Measurements from ENCODE around the gene PLEKHH2. TPM values are rescaled to one million over a fixed set of nuclear protein-coding genes. Genes with fewer than 3 reads are reported as not detected.

The PLEKHH2 gene
- total and polyA plus RNA-seq, 2 experiments from 2014 or later: 5.4 to 6.7 TPM

DNA sequence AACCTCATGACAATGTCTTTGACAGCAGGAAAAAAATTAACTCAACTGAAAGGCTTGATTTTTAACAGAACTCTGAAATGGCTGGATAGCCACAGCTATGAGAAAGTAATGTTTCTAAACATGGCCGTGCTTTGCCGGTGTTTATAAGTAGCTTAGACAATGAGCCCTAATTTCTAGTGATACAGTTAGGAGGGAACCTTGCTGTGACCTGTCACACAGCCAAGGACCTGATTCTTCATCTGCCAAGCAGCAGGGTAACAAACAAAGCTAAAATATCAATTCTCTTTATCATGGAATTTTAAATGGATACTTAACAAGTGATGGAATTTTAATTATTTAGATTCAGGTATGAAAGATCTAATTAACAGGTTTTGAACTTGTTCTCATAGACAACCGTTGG lies 112.5 kb downstream of the PLEKHH2 start:
- Histone ChIP-seq H3K27me3 (ENCODE audit: insufficient read depth) (no peaks in the 10 kb centered on the region), H3K4me3 (no peak overlapping the region), H3F3A (replicated peaks; ENCODE audit: low read depth) (no peaks in the 10 kb centered on the region), H3K36me3 (ENCODE audit: insufficient read depth) (no peaks in the 10 kb centered on the region), H3K79me2 (replicated peaks; ENCODE audit: insufficient read depth) (no peaks in the 10 kb centered on the region), H3K4me2 (no peak overlapping the region), H3K9me2 (ENCODE audit: insufficient read depth) (0 out of 2 replicates have a peak, but pooled peaks cover 4% of the 10 kb centered on the region), H4K20me1 (replicated peaks; ENCODE audit: insufficient read depth) (no peaks in the 10 kb centered on the region), H2AFZ (no peak overlapping the region), H3K4me1 (ENCODE audit: insufficient read depth) (no peaks in the 10 kb centered on the region), H3K27ac (ENCODE audit: low read depth) (no peak overlapping the region)
- no peak overlapping the region for H3K4me3 Mint-ChIP-seq
- no peaks in the 10 kb centered on the region for H3K9me3 Mint-ChIP-seq
- H3K36me3 Mint-ChIP-seq (ENCODE audit: low read depth): no peaks in the 10 kb centered on the region; the same call in 2 of the 3 replicates
- ATAC-seq (no peak), DNase-seq (ENCODE audit: low spot score) (no peak)
- peaks cover 2% of the 10 kb centered on the region for H3K27me3 Mint-ChIP-seq (ENCODE audit: insufficient read depth, low read depth, poor library complexity)
- TF ChIP-seq, protein P1, sequence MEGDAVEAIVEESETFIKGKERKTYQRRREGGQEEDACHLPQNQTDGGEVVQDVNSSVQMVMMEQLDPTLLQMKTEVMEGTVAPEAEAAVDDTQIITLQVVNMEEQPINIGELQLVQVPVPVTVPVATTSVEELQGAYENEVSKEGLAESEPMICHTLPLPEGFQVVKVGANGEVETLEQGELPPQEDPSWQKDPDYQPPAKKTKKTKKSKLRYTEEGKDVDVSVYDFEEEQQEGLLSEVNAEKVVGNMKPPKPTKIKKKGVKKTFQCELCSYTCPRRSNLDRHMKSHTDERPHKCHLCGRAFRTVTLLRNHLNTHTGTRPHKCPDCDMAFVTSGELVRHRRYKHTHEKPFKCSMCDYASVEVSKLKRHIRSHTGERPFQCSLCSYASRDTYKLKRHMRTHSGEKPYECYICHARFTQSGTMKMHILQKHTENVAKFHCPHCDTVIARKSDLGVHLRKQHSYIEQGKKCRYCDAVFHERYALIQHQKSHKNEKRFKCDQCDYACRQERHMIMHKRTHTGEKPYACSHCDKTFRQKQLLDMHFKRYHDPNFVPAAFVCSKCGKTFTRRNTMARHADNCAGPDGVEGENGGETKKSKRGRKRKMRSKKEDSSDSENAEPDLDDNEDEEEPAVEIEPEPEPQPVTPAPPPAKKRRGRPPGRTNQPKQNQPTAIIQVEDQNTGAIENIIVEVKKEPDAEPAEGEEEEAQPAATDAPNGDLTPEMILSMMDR (conservative IDR thresholded peaks at IDR 0.05; ENCODE audit: low read depth in 2 of 2): no peak
- TF ChIP-seq, protein P2, sequence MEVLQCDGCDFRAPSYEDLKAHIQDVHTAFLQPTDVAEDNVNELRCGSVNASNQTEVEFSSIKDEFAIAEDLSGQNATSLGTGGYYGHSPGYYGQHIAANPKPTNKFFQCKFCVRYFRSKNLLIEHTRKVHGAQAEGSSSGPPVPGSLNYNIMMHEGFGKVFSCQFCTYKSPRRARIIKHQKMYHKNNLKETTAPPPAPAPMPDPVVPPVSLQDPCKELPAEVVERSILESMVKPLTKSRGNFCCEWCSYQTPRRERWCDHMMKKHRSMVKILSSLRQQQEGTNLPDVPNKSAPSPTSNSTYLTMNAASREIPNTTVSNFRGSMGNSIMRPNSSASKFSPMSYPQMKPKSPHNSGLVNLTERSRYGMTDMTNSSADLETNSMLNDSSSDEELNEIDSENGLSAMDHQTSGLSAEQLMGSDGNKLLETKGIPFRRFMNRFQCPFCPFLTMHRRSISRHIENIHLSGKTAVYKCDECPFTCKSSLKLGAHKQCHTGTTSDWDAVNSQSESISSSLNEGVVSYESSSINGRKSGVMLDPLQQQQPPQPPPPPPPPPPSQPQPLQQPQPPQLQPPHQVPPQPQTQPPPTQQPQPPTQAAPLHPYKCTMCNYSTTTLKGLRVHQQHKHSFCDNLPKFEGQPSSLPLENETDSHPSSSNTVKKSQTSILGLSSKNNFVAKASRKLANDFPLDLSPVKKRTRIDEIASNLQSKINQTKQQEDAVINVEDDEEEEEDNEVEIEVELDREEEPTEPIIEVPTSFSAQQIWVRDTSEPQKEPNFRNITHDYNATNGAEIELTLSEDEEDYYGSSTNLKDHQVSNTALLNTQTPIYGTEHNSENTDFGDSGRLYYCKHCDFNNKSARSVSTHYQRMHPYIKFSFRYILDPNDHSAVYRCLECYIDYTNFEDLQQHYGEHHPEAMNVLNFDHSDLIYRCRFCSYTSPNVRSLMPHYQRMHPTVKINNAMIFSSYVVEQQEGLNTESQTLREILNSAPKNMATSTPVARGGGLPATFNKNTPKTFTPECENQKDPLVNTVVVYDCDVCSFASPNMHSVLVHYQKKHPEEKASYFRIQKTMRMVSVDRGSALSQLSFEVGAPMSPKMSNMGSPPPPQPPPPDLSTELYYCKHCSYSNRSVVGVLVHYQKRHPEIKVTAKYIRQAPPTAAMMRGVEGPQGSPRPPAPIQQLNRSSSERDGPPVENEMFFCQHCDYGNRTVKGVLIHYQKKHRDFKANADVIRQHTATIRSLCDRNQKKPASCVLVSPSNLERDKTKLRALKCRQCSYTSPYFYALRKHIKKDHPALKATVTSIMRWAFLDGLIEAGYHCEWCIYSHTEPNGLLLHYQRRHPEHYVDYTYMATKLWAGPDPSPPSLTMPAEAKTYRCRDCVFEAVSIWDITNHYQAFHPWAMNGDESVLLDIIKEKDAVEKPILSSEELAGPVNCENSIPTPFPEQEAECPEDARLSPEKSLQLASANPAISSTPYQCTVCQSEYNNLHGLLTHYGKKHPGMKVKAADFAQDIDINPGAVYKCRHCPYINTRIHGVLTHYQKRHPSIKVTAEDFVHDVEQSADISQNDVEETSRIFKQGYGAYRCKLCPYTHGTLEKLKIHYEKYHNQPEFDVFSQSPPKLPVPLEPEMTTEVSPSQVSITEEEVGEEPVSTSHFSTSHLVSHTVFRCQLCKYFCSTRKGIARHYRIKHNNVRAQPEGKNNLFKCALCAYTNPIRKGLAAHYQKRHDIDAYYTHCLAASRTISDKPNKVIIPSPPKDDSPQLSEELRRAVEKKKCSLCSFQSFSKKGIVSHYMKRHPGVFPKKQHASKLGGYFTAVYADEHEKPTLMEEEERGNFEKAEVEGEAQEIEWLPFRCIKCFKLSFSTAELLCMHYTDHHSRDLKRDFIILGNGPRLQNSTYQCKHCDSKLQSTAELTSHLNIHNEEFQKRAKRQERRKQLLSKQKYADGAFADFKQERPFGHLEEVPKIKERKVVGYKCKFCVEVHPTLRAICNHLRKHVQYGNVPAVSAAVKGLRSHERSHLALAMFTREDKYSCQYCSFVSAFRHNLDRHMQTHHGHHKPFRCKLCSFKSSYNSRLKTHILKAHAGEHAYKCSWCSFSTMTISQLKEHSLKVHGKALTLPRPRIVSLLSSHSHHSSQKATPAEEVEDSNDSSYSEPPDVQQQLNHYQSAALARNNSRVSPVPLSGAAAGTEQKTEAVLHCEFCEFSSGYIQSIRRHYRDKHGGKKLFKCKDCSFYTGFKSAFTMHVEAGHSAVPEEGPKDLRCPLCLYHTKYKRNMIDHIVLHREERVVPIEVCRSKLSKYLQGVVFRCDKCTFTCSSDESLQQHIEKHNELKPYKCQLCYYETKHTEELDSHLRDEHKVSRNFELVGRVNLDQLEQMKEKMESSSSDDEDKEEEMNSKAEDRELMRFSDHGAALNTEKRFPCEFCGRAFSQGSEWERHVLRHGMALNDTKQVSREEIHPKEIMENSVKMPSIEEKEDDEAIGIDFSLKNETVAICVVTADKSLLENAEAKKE (CRISPR knock-in tag; IDR thresholded peaks at IDR 0.05): no peak
- no peak for TF ChIP-seq ZNF114 (CRISPR knock-in tag; IDR thresholded peaks at IDR 0.05)
- TF ChIP-seq ZNF331 (CRISPR knock-in tag; IDR thresholded peaks at IDR 0.05; ENCODE audit: low read depth): no peak
- TF ChIP-seq REST (IDR thresholded peaks at IDR 0.05; ENCODE audit: unreplicated experiment): no peak
- no peak for TF ChIP-seq EZH2 (IDR thresholded peaks at IDR 0.05; ENCODE audit: low read depth, unreplicated experiment)
- no peak for TF ChIP-seq JUNB (IDR thresholded peaks at IDR 0.05; ENCODE audit: unreplicated experiment)
- TF ChIP-seq EZH2phosphoT487 (IDR thresholded peaks at IDR 0.05; ENCODE audit: unreplicated experiment): no peak
- no peak for TF ChIP-seq CREB1 (CRISPR knock-in tag; IDR thresholded peaks at IDR 0.05; ENCODE audit: low read depth)
- no peak for TF ChIP-seq ETS1 (IDR thresholded peaks at IDR 0.05)
- no peak for TF ChIP-seq POLR2AphosphoS5 (IDR thresholded peaks at IDR 0.05; ENCODE audit: low read depth)
- peaks cover 9% of the 10 kb centered on the region for H3K4me1 Mint-ChIP-seq
- no peak overlapping the region for H3K27ac Mint-ChIP-seq
